GM12892 (cell line): ENCODE measurements around the gene TRAP1.

Experiments used
- POLR2A ChIP-seq: IDR thresholded peaks from 2 replicates; pipeline ENCODE4 v1.6.1; 2011; ENCODE audit warnings: low read depth, low read length, control low read depth
- POLR2AphosphoS5 ChIP-seq: IDR thresholded peaks from 2 replicates; pipeline ENCODE4 v1.6.1; 2011; ENCODE audit warnings: low read depth, low read length, control low read depth

GRCh38 chr16:3759736-3760135, 42.4 kb upstream of the TRAP1 start:
- TF ChIP-seq POLR2AphosphoS5, result no peak
- no peak for TF ChIP-seq POLR2A
